ENCODE data around the gene ARL16.

The ARL16 gene

GRCh38 chr17:81644976-81645952 is 38.3 kb downstream of the ARL16 start:
- TF ChIP-seq CTCF (IDR thresholded peaks at IDR 0.05; ENCODE audit: extremely low read depth, missing control alignments) = no peak
- DNase-seq (ENCODE audit: low spot score) = no peak

- TF ChIP-seq CTCF (IDR thresholded peaks at IDR 0.05; ENCODE audit: extremely low read depth, missing control alignments) = no peak
- no peak for DNase-seq (ENCODE audit: low spot score)
These were observed 39.1 kb downstream of the ARL16 start for GRCh38 chr17:81644496-81644895.

- no peak for DNase-seq (ENCODE audit: low spot score)
- no peak for TF ChIP-seq CTCF (IDR thresholded peaks at IDR 0.05; ENCODE audit: extremely low read depth, missing control alignments)
These were observed 41.6 kb downstream of the ARL16 start for GRCh38 chr17:81641825-81642489.

GRCh38 chr17:81640011-81640410 is 43.6 kb downstream of the ARL16 start:
- no peak for TF ChIP-seq CTCF (IDR thresholded peaks at IDR 0.05; ENCODE audit: extremely low read depth, missing control alignments)
- no peak for DNase-seq (ENCODE audit: low spot score)

GRCh38 chr17:81638683-81639082 is 44.9 kb downstream of the ARL16 start:
- no peak for TF ChIP-seq CTCF (IDR thresholded peaks at IDR 0.05; ENCODE audit: extremely low read depth, missing control alignments)

GRCh38 chr17:81636505-81637288 is 46.9 kb downstream of the ARL16 start, which contains the start of the genes NPLOC4 and TSPAN10:
Gene NPLOC4, minus strand, starts transcription at chr17:81637112. Its CDS starts 182 bp downstream, at chr17:81636930.
Gene TSPAN10, plus strand, starts transcription at chr17:81637196. Its CDS starts 5,217 bp downstream, at chr17:81642413.
- DNase-seq (ENCODE audit: low spot score) = peak; percentile 99
- no peak for TF ChIP-seq CTCF (IDR thresholded peaks at IDR 0.05; ENCODE audit: extremely low read depth, missing control alignments)

More at GRCh38 chr17:81638683-81639082, 44.9 kb downstream of the ARL16 start:
- DNase-seq (ENCODE audit: low spot score) = no peak

Measured in GM20000 (cell line).